Testis (tissue), 3 donors: ENCODE measurements around the gene PRTFDC1. TPM values are rescaled to one million over a fixed set of nuclear protein-coding genes. Genes with fewer than 3 reads are reported as not detected.

Source experiments
- DNase-seq: peaks from one replicate; pipeline ENCODE4 v3.0.0-alpha.2; 2019
- H3K27ac ChIP-seq, 2 donors: fragments of 200-600 bp; sonication (generic); one replicate each; pipeline ENCODE4 v1.5.1; 2019
- H3K27me3 ChIP-seq: fragments of 200-600 bp; sonication (generic); one replicate; pipeline ENCODE4 v1.5.1; 2019
- H3K36me3 ChIP-seq: fragments of 200-600 bp; sonication (generic); one replicate; pipeline ENCODE4 v1.5.1; 2017; ENCODE audit warnings: low read depth; ENCODE audit errors: missing control alignments
- H3K4me1 ChIP-seq: fragments of 200-600 bp; sonication (generic); one replicate; pipeline ENCODE4 v1.5.1; 2019
- H3K4me3 ChIP-seq, 2 donors: fragments of 200-600 bp; sonication (generic); one replicate each; pipeline ENCODE4 v1.5.1; 2017 to 2019
- H3K9me3 ChIP-seq: fragments of 200-600 bp; sonication (generic); one replicate; pipeline ENCODE4 v1.5.1; 2017
- CTCF ChIP-seq, 3 experiments: fragments of 450-650 bp in 2 of 3; fragments of 200-600 bp in 1 of 3; sonication (generic) in 1 of 3; IDR thresholded peaks; one replicate each; pipeline ENCODE4 v1.5.1; 2016 to 2019; ENCODE audit warnings: antibody characterized with exemption in 3 of 3, mild to moderate bottlenecking in 2 of 3, moderate library complexity in 1 of 3
- POLR2A ChIP-seq: fragments of 450-650 bp; IDR thresholded peaks from one replicate; pipeline ENCODE4 v1.6.1; 2017; ENCODE audit warnings: antibody characterized with exemption, mild to moderate bottlenecking, moderate library complexity
- WGBS, 2 donors: methylation state at CpG; one replicate each; pipeline ENCODE4 v1.1.5; 2018; 5-methylcytosine and 5-hydroxymethylcytosine counted together
- intact Hi-C: fragments of 100-400 bp; cut with DNase I; formaldehyde crosslinking; loops from one replicate; pipeline ENCODE4 v1.15.1; 2023; ENCODE audit warnings: low total_unique reads
- polyA plus RNA-seq: library from polyadenylated mRNA; stranded (reverse); fragments of 350-450 nt; fragmentation: Illumina TruSeq; extraction: RNeasy Lipid Tissue Mini Kit (QIAGEN cat#74804); gene quantifications from one replicate; pipeline ENCODE4 v1.2.3, GENCODE V29; 2014; ENCODE audit warnings: low read depth, low replicate concordance; ENCODE audit not compliant: insufficient read depth
- total RNA-seq, 2 donors: library from RNA; depleted of rRNA; stranded (reverse); fragments of >200 nt; gene quantifications; one replicate each; pipeline ENCODE4 v1.2.3, GENCODE V29; 2016

Gene PRTFDC1
- total and polyA plus RNA-seq, 3 donors from 2014 or later: 1.2 to 3.5 (median 2.7) TPM

- Histone ChIP-seq H3K27ac (no peak overlapping the region), H3K4me3 (no peak overlapping the region), H3K9me3 (no peaks in the 10 kb centered on the region), H3K36me3 (no peaks in the 10 kb centered on the region), H3K4me1 (no peaks in the 10 kb centered on the region), H3K27me3 (no peaks in the 10 kb centered on the region)
- intact Hi-C loops: no loop called here
- no peak for DNase-seq
- TF ChIP-seq POLR2A: no peak
- TF ChIP-seq CTCF (IDR thresholded peaks at IDR 0.05): no peak
- WGBS, 2 donors: 90 to 96% methylated on average over 2 of the region's 2 CpGs
Measured at GRCh38 chr10:24908793-24909423, 43.5 kb downstream of the PRTFDC1 start.

DNA sequence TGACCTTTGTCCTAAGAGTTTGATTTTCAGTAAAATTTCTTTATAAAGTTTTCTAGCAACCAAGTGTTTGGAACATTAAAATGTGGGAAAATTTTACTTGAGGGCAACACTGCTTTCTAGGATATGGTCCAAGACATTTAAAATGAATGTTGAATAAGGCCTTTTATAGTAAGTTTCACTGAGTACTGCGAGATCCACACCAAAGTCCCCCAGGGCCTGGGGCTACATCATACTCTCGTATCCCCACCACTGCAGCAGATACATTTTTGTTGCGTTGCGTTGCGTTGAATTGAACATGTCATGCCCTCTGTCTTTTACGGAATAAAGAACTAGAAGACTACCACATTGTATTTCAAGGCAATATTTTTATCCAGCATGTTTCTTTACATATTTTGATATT lies 44.5 kb downstream of the PRTFDC1 start:
- no peaks in the 10 kb centered on the region for H3K9me3 ChIP-seq
- intact Hi-C loops: no loop called here
- H3K36me3 ChIP-seq: no peaks in the 10 kb centered on the region
- no peak for DNase-seq
- TF ChIP-seq CTCF (IDR thresholded peaks at IDR 0.05): no peak
- no peak for TF ChIP-seq POLR2A
- H3K27me3 ChIP-seq: no peaks in the 10 kb centered on the region
- H3K4me3 ChIP-seq: no peak overlapping the region
- no peak overlapping the region for H3K27ac ChIP-seq
- 68 to 82% methylated on average over 6 of the region's 6 CpGs for WGBS, 2 donors
- no peaks in the 10 kb centered on the region for H3K4me1 ChIP-seq

DNA sequence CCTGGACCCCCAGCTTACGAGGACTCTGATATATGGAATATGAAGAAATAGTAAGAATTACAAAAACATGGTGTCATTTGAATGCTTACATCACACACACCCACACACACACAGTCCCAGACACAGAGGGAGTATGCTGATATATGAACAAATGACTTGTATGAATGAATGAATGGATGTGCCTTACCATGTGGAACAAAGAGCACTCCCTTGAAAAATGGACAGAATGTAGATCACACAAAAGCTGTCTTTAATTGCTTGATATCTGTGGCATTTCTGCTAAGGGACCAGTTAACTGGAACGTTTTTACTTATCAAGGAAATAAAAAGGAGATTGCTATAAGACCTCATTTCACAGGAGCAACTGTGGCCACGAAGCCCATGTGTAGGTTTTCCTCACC lies 46.0 kb downstream of the PRTFDC1 start:
- intact Hi-C loops: no loop called here
- WGBS, 2 donors: 85 to 88% methylated on average over 3 of the region's 3 CpGs
- Histone ChIP-seq H3K27ac (no peak overlapping the region), H3K27me3 (no peaks in the 10 kb centered on the region), H3K4me3 (no peak overlapping the region), H3K9me3 (no peaks in the 10 kb centered on the region), H3K36me3 (no peaks in the 10 kb centered on the region), H3K4me1 (peaks cover 10% of the 10 kb centered on the region)
- TF ChIP-seq POLR2A (no peak), CTCF (IDR thresholded peaks at IDR 0.05) (no peak)
- DNase-seq: no peak

DNA sequence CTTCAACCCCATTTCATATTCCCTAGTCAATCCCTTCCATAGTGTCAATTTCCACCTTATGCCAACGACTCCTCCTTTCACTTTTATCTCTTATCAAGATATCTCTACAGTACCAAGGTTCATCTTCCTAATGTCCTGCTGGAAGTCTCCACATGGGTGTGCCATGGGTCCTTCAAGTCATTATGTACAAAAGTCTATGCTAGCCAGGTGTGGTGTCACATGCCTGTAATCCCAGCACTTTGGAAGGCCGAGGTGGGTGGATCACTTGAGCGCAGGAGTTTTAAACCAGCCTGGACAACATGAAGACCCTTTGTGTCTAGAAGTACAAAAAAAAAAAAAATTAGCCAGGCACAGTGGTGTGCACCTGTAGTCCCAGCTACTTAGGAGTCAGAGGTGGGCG lies 47.6 kb downstream of the PRTFDC1 start:
- no peak overlapping the region for H3K27ac ChIP-seq
- intact Hi-C loops: no loop called here
- no peaks in the 10 kb centered on the region for H3K27me3 ChIP-seq
- no peak for DNase-seq
- no peak overlapping the region for H3K4me3 ChIP-seq
- WGBS, 2 donors: 85 to 98% methylated on average over 4 of the region's 4 CpGs
- no peaks in the 10 kb centered on the region for H3K9me3 ChIP-seq
- no peak for TF ChIP-seq POLR2A
- TF ChIP-seq CTCF (IDR thresholded peaks at IDR 0.05): no peak
- no peaks in the 10 kb centered on the region for H3K36me3 ChIP-seq
- H3K4me1 ChIP-seq: peaks cover 19% of the 10 kb centered on the region

DNA sequence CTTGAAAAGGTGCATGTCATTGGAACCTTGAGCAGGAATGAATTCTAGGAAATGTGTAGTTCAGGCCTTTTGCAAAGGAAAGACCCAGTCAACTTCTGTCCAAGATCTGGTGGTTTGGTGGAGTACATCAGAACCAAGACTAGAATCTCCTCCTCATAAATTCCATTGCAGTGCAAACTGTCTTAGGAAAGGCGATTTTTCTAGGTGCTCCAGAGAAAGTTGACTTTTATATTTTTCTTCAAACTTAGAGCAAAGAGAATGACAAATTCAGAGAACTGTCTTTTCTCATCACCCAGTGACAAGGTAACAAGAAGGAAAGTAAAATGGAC lies 50.0 kb downstream of the PRTFDC1 start:
- Histone ChIP-seq H3K4me1 (peaks cover 19% of the 10 kb centered on the region), H3K4me3 (no peak overlapping the region), H3K9me3 (no peaks in the 10 kb centered on the region), H3K27me3 (no peaks in the 10 kb centered on the region), H3K27ac (no peak overlapping the region), H3K36me3 (no peaks in the 10 kb centered on the region)
- TF ChIP-seq CTCF (IDR thresholded peaks at IDR 0.05) (no peak), POLR2A (no peak)
- WGBS, 2 donors: 84 to 85% methylated on average over 1 of the region's 1 CpG
- intact Hi-C loops: no loop called here
- no peak for DNase-seq
